ENCODE measurements around the gene PLA2G4D. TPM values are rescaled to one million over a fixed set of nuclear protein-coding genes. Genes with fewer than 3 reads are reported as not detected.

PLA2G4D gene
- total and polyA plus RNA-seq, 2 donors (not counting 3 experiments of a cell fraction or from before 2014, with no cell fraction given): not detected

- Histone ChIP-seq H3K4me2 (ENCODE audit: insufficient read depth, low read length) (no peak overlapping the region), H3K27me3 (ENCODE audit: control insufficient read depth in 2 of 2, insufficient read depth in 2 of 2, low read length in 2 of 2) (peaks cover 2 to 10% of the 10 kb centered on the region in 2 experiments), H3K79me2 (ENCODE audit: control insufficient read depth, insufficient read depth, low read length) (no peaks in the 10 kb centered on the region), H3K9ac (replicated peaks; ENCODE audit: extremely low read depth, insufficient read depth, low read length) (no peak overlapping the region), H2AFZ (ENCODE audit: low read depth, low read length) (no peak overlapping the region), H3K9me1 (replicated peaks; ENCODE audit: control insufficient read depth, extremely low read depth, insufficient read depth, low read length) (no peaks in the 10 kb centered on the region), H3K36me3 (ENCODE audit: control insufficient read depth in 2 of 2, extremely low read depth in 1 of 2, insufficient read depth in 2 of 2, low read length in 2 of 2) (no peaks in the 10 kb centered on the region), H3K4me1 (ENCODE audit: control insufficient read depth, extremely low read depth, insufficient read depth, low read length) (no peaks in the 10 kb centered on the region), H4K20me1 (replicated peaks; ENCODE audit: control insufficient read depth, extremely low read depth, insufficient read depth, low read length) (no peaks in the 10 kb centered on the region), H3K27ac (ENCODE audit: insufficient read depth, low read depth, low read length) (no peak overlapping the region), H3K4me3 (replicated peaks in 1 of 3; ENCODE audit: insufficient read depth in 1 of 3, low read depth in 1 of 3, low read length in 3 of 3) (no peak overlapping the region), H3K9me3 (replicated peaks; ENCODE audit: control insufficient read depth, insufficient read depth, low read length) (no peaks in the 10 kb centered on the region)
- FAIRE-seq (no peak), DNase-seq (ENCODE audit: low read depth, low spot score) (no peak)
- CTCF ChIA-PET: interaction anchor here (1.8 to 2.3 kb wide), 2 partner anchors 43 to 47 kb away, joined by 11 read pairs; no protein-coding TSS in a partner anchor
- dilution Hi-C loops (cut with MboI; ENCODE audit: extremely low pct_ligation_motif_present, low sequenced_read_pairs) (no loop called here), intact Hi-C loops (cut with micrococcal nuclease) (no loop called here)
- no TSS peak for BruUV-seq (replicated peaks)
- TF ChIP-seq POLR2AphosphoS5 (IDR thresholded peaks at IDR 0.05; ENCODE audit: insufficient read depth, low read depth, low read length) (no peak), JUN (IDR thresholded peaks at IDR 0.05; ENCODE audit: borderline replicate concordance, insufficient read depth, insufficient read length, low read depth) (no peak), GATA2 (IDR thresholded peaks at IDR 0.05; ENCODE audit: insufficient read depth, insufficient read length, low read depth, low read length) (no peak), MAX (IDR thresholded peaks at IDR 0.05; ENCODE audit: insufficient read depth, insufficient read length) (no peak)
- POLR2A ChIA-PET: no interaction called here
Observed at GRCh38 chr15:42090781-42091180, 3.6 kb downstream of the PLA2G4D start.

- ChIA-PET POLR2A (no interaction called here), CTCF (interaction anchor here (1.8 to 2.3 kb wide), 2 partner anchors 44 to 48 kb away, joined by 11 read pairs; no protein-coding TSS in a partner anchor)
- no peaks in the 10 kb centered on the region for H4K20me1 ChIP-seq (replicated peaks; ENCODE audit: control insufficient read depth, extremely low read depth, insufficient read depth, low read length)
- H3K4me1 ChIP-seq (ENCODE audit: control insufficient read depth, extremely low read depth, insufficient read depth, low read length): no peaks in the 10 kb centered on the region
- H3K27me3 ChIP-seq (ENCODE audit: control insufficient read depth in 2 of 2, insufficient read depth in 2 of 2, low read length in 2 of 2): peaks cover 2 to 14% of the 10 kb centered on the region in 2 experiments
- intact Hi-C loops (cut with micrococcal nuclease) (no loop called here), dilution Hi-C loops (cut with MboI; ENCODE audit: extremely low pct_ligation_motif_present, low sequenced_read_pairs) (no loop called here)
- FAIRE-seq (no peak), DNase-seq (ENCODE audit: low read depth, low spot score) (no peak)
- no peaks in the 10 kb centered on the region for H3K9me3 ChIP-seq (replicated peaks; ENCODE audit: control insufficient read depth, insufficient read depth, low read length)
- no peak overlapping the region for H3K4me3 ChIP-seq (replicated peaks in 1 of 3; ENCODE audit: insufficient read depth in 1 of 3, low read depth in 1 of 3, low read length in 3 of 3)
- TF ChIP-seq CTCF (IDR thresholded peaks at IDR 0.05; ENCODE audit: extremely low read depth in 1 of 2, insufficient read depth in 1 of 2, low read depth in 1 of 2, low read length in 2 of 2) (no peak), FOS (IDR thresholded peaks at IDR 0.05; ENCODE audit: borderline replicate concordance, insufficient read depth, low read length) (no peak), MYC (IDR thresholded peaks at IDR 0.05; ENCODE audit: low read depth, low read length) (no peak), EZH2 (IDR thresholded peaks at IDR 0.05; ENCODE audit: borderline replicate concordance, low read depth, low read length, severe bottlenecking) (no peak), JUN (IDR thresholded peaks at IDR 0.05; ENCODE audit: borderline replicate concordance, insufficient read depth, insufficient read length, low read depth) (no peak), POLR2A (IDR thresholded peaks at IDR 0.05; ENCODE audit: low read depth, low read length) (no peak), POLR2AphosphoS5 (IDR thresholded peaks at IDR 0.05; ENCODE audit: insufficient read depth, low read depth, low read length) (no peak), MAX (IDR thresholded peaks at IDR 0.05; ENCODE audit: insufficient read depth, insufficient read length) (no peak), GATA2 (IDR thresholded peaks at IDR 0.05; ENCODE audit: insufficient read depth, insufficient read length, low read depth, low read length) (no peak)
- H3K9me1 ChIP-seq (replicated peaks; ENCODE audit: control insufficient read depth, extremely low read depth, insufficient read depth, low read length): no peaks in the 10 kb centered on the region
- no peaks in the 10 kb centered on the region for H3K79me2 ChIP-seq (ENCODE audit: control insufficient read depth, insufficient read depth, low read length)
- H3K27ac ChIP-seq (ENCODE audit: insufficient read depth, low read depth, low read length): no peak overlapping the region
- H2AFZ ChIP-seq (ENCODE audit: low read depth, low read length): no peak overlapping the region
- no peaks in the 10 kb centered on the region for H3K36me3 ChIP-seq (ENCODE audit: control insufficient read depth in 2 of 2, extremely low read depth in 1 of 2, insufficient read depth in 2 of 2, low read length in 2 of 2)
- no peak overlapping the region for H3K9ac ChIP-seq (replicated peaks; ENCODE audit: extremely low read depth, insufficient read depth, low read length)
- H3K4me2 ChIP-seq (ENCODE audit: insufficient read depth, low read length): no peak overlapping the region
- no TSS peak for BruUV-seq (replicated peaks)
Observed at GRCh38 chr15:42090370-42090769, 4.0 kb downstream of the PLA2G4D start.
